Left cardiac atrium (tissue), 4 donors: ENCODE measurements around the gene NDUFA12. TPM values are rescaled to one million over a fixed set of nuclear protein-coding genes. Genes with fewer than 3 reads are reported as not detected.

Experiments used
- ATAC-seq, 2 donors: fragments of 200-7000 bp; cut with Tn5 transposase; one replicate each; pipeline ENCODE4 v1.9.1; 2020; ENCODE audit warnings: mild to moderate bottlenecking in 2 of 2, moderate library complexity in 2 of 2
- DNase-seq: peaks from one replicate; pipeline ENCODE4 v3.0.0-alpha.2; 2020
- intact Hi-C, 2 donors: fragments of 100-400 bp; cut with DNase I; formaldehyde crosslinking; loops; one replicate each; pipeline versions ENCODE4 v1.14.1 to v1.15.1; 2022 to 2023
- total RNA-seq, 2 donors: library from RNA; stranded (reverse); fragmentation: NEBNext Ultra II Directional; extraction: Animal tissue kit (Norgen Biotek cat#: 25700); gene quantifications; one replicate each; pipeline ENCODE4 v1.2.1, GENCODE V29; 2021
- donor health status: DM: no; HTN: yes; CAD: no.
- donor health status: DM: no; HTN: yes; CAD: no; lungs with severe emphysema.
- donor health status: DM: yes; HTN: yes; CAD: no.
- donor health status: Dilated cardiomyopathy.

The NDUFA12 gene
- total RNA-seq, 2 donors from 2014 or later: 279 to 369 TPM

DNA sequence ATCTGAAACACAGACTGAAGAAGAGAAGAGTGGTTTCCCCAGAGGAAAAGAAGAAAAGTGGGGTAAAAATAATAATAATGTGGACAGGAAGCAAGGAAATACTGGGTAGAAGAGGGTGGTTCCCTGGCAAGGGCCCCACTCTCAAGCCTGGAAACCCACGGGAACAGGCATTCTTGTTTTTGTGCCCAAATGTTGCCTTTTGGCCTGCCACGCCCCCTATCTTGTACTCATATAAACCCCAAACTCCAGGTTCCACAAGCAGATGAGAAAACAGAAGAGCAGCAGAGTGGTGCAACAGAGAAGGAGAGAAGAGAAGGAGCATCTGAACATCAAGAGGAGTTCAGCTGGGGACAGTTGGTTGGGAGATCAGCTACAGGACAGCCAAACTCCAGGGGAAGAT, 51.2 kb downstream of the NDUFA12 start:
- DNase-seq: no peak
- intact Hi-C loops: no loop called here
- ATAC-seq: no peak

- intact Hi-C loops: no loop called here
- no peak for DNase-seq
- ATAC-seq: no peak
Observed at GRCh38 chr12:94951071-94951934, 52.2 kb downstream of the NDUFA12 start.

GRCh38 chr12:94948232-94948810, 55.2 kb downstream of the NDUFA12 start:
- intact Hi-C loops: no loop called here
- ATAC-seq (no peak), DNase-seq (no peak)

DNA sequence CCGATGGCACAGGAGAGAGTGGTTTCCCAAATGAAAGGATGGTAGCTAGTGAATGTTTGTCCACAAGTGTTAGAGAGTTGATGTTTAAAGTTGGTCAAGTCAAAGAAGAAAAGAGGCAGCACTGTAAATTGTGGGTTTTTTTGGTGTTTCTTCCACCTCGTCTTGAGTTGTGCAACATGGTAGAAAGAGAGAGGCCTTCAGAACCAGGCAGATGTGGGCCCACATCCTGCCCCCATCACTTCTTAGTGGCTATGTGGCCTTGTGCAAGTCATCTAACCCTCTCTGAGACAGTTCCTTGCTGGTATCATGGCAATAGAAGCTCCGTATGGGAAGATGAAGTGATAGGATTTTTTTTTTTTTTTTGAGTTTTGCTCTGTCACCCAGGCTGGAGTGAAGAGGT, 60.8 kb downstream of the NDUFA12 start:
- intact Hi-C loops: no loop called here
- DNase-seq: no peak
- ATAC-seq: no peak

DNA sequence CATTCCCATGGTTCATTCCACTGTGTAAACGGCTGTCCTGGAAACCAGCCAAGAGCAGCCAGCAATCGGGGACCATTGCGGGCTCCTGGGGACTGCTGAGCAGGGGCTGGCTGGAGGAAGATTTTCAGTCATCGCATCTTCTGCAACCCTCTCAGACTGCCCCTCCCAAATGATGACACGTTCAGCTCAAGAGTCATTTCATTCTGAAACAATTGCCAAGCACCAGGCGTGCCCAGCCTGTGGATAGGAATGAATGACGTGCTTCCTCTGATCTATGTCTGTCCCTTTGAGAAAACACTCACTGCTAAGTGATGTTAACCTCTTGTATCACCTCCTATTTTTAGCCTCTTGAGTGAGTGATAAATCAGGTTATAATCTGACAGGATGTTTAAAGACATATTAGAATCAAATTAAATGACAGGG, 62.0 kb downstream of the NDUFA12 start:
- intact Hi-C loops: no loop called here
- ATAC-seq (peak; percentile 94 to 96), DNase-seq (peak; percentile 84)

GRCh38 chr12:94940771-94941170, 62.7 kb downstream of the NDUFA12 start:
- DNase-seq (no peak), ATAC-seq (peak; percentile 5 to 7)
- intact Hi-C loops: no loop called here

- DNase-seq: no peak
- intact Hi-C loops: no loop called here
- no peak for ATAC-seq
Observed at GRCh38 chr12:94938583-94938982, 64.9 kb downstream of the NDUFA12 start.

- DNase-seq: no peak
- no peak for ATAC-seq
- intact Hi-C loops: no loop called here
Observed at GRCh38 chr12:94930772-94931171, 72.7 kb downstream of the NDUFA12 start.

- intact Hi-C loops: no loop called here
- DNase-seq (no peak), ATAC-seq (no peak)
Observed at GRCh38 chr12:94930216-94930654, 73.3 kb downstream of the NDUFA12 start.

- DNase-seq: no peak
- ATAC-seq: no peak
- intact Hi-C loops: no loop called here
Observed at GRCh38 chr12:94929780-94930179, 73.7 kb downstream of the NDUFA12 start.

- intact Hi-C loops: no loop called here
- DNase-seq: no peak
- ATAC-seq: no peak
Observed at GRCh38 chr12:94925729-94926128, 77.8 kb downstream of the NDUFA12 start.

DNA sequence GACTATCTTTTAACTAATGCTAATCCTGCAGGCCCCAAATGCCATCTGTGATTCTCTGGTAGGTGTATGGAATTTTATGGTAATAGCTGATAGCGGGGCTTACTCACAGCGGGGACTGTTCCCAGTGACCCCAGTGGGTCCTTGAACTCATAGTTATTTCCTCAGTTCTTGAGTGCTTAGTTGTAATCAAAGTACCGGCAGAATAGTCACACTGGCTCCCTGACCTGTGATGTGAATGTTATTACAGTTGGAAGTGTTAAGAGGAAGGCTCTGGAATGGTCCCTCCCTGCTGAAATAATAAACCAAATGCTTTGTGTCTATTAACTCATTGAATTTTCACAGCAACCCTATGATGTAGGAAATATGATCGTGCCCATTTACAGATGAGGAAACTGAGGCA, 78.3 kb downstream of the NDUFA12 start:
- DNase-seq: no peak
- ATAC-seq: peak in 1 of 2 donors; percentile 12
- intact Hi-C loops: no loop called here

- no peak for DNase-seq
- no peak for ATAC-seq
- intact Hi-C loops: no loop called here
Observed at GRCh38 chr12:94922561-94922960, 80.9 kb downstream of the NDUFA12 start.

Other genes with a start within 250 kb of the NDUFA12 start
- 10 to 100 TPM; 30.4 to 33.3 TPM for gene NR2C1, start 69.9 kb upstream of the NDUFA12 start, total RNA-seq
- gene FGD6, start 213.8 kb upstream of the NDUFA12 start, total RNA-seq: 10 to 100 TPM; 16.2 to 16.3 TPM
- 10 to 100 TPM; 53.2 to 60.0 TPM for gene VEZT, start 214.1 kb upstream of the NDUFA12 start, total RNA-seq